H1 (cell line): Measurements from ENCODE around the gene WDR19.

Experiments
- BACH1 ChIP-seq: IDR thresholded peaks from 2 replicates; pipeline ENCODE4 v1.6.1; 2012; ENCODE audit warnings: low read length, improper control_type of control experiment
- CTCF ChIP-seq, 3 experiments: IDR thresholded peaks; 1 replicate in 2 of 3; 2 replicates in 1 of 3; pipeline versions ENCODE4 v1.5.1 to v1.6.1; 2011; ENCODE audit warnings: low read length in 3 of 3, mild to moderate bottlenecking in 3 of 3, inconsistent platforms in 2 of 3, low read depth in 1 of 3, moderate library complexity in 1 of 3; ENCODE audit not compliant: insufficient read depth in 1 of 3; ENCODE audit errors: control extremely low read depth in 1 of 3
- EZH2 ChIP-seq: fragments of 200-600 bp; sonication (generic); IDR thresholded peaks from 2 replicates; pipeline ENCODE4 v1.7.1; 2012; ENCODE audit warnings: low read depth, mild to moderate bottlenecking, moderate library complexity, low read length, inconsistent platforms; ENCODE audit not compliant: severe bottlenecking
- FOSL1 ChIP-seq: IDR thresholded peaks from 2 replicates; pipeline ENCODE4 v1.6.1; 2011; ENCODE audit warnings: mild to moderate bottlenecking, low read depth, low read length, moderate library complexity; ENCODE audit not compliant: insufficient read depth
- GABPA ChIP-seq: IDR thresholded peaks from 2 replicates; pipeline ENCODE4 v1.6.1; 2011; ENCODE audit warnings: mild to moderate bottlenecking, low read length, moderate library complexity, borderline replicate concordance; ENCODE audit not compliant: insufficient read depth
- POLR2A ChIP-seq, 2 experiments: IDR thresholded peaks; 1 replicate in 1 of 2; 2 replicates in 1 of 2; pipeline ENCODE4 v1.6.1; 2011; ENCODE audit warnings: low read depth in 2 of 2, low read length in 2 of 2, mild to moderate bottlenecking in 2 of 2; ENCODE audit errors: control extremely low read depth in 1 of 2
- RAD21 ChIP-seq, 2 experiments: IDR thresholded peaks in 1 of 2; conservative IDR thresholded peaks in 1 of 2; 2 replicates each; pipeline ENCODE4 v1.6.1; 2011; ENCODE audit warnings: low read depth in 2 of 2, low read length in 2 of 2, improper control_type of control experiment in 1 of 2, inconsistent platforms in 1 of 2, mild to moderate bottlenecking in 1 of 2, moderate library complexity in 1 of 2
- SP1 ChIP-seq: IDR thresholded peaks from 2 replicates; pipeline ENCODE4 v1.6.1; 2011; ENCODE audit warnings: low read depth, low read length
- SP2 ChIP-seq: IDR thresholded peaks from 2 replicates; pipeline ENCODE4 v1.6.1; 2012; ENCODE audit warnings: mild to moderate bottlenecking, low read length, inconsistent platforms
- SRF ChIP-seq: IDR thresholded peaks from 2 replicates; pipeline ENCODE4 v1.6.1; 2011; ENCODE audit warnings: mild to moderate bottlenecking, low read depth, low read length, moderate library complexity
- USF2 ChIP-seq: IDR thresholded peaks from 2 replicates; pipeline ENCODE4 v1.6.1; 2011; ENCODE audit warnings: low read length, improper control_type of control experiment
- ZNF274 ChIP-seq: IDR thresholded peaks from 2 replicates; pipeline ENCODE4 v1.7.0; 2012; ENCODE audit warnings: low read length, borderline replicate concordance; ENCODE audit errors: extremely low read depth

GRCh38 chr4:39278476-39278875 lies 96.1 kb downstream of the WDR19 start:
- no peak for TF ChIP-seq POLR2A (IDR thresholded peaks at IDR 0.05; ENCODE audit: control extremely low read depth in 1 of 2, low read depth in 2 of 2, low read length in 2 of 2)
- no peak for TF ChIP-seq BACH1
- TF ChIP-seq SP2, result no peak
- no peak for TF ChIP-seq RAD21 (IDR thresholded peaks at IDR 0.05 in 1 of 2, conservative IDR thresholded peaks at IDR 0.05 in 1 of 2; ENCODE audit: low read depth in 2 of 2, low read length in 2 of 2)
- no peak for TF ChIP-seq GABPA
- no peak for TF ChIP-seq EZH2
- TF ChIP-seq ZNF274, result no peak
- TF ChIP-seq CTCF (IDR thresholded peaks at IDR 0.05; ENCODE audit: control extremely low read depth in 1 of 3, insufficient read depth in 1 of 3, low read depth in 1 of 3, low read length in 3 of 3), result no peak
- TF ChIP-seq USF2, result no peak
- TF ChIP-seq FOSL1, result no peak
- no peak for TF ChIP-seq SP1
- TF ChIP-seq SRF, result no peak
